ENCODE data around the gene CABCOCO1.

CABCOCO1 gene

DNA sequence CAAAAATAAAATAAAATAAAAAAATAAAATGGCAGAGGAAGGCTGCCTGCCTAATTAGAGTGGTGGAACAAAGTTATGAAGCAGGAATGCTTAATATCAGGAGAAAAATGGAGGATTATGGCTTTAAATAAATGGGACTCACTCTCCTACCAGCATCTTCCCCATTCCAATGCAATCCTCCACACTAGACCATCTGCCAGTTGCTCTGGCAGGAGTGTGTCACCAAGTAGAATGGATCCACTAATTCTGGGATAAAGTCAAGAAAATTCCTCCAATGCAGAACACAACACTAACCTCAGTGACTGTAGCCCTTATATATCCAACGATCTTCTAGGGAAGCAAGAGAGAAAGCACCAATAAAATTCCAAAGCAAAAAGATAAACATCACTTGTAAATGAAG is 126.3 kb downstream of the CABCOCO1 start:
- POLR2A ChIA-PET (ENCODE audit: low non-redundant PET), result no interaction called here
- no peak for DNase-seq (ENCODE audit: low spot score)
- CTCF ChIA-PET, result interaction anchor here (0.6 kb wide), 1 partner anchor 159 kb away, joined by 5 read pairs; no protein-coding TSS in a partner anchor
- no peak overlapping the region for H3K27ac ChIP-seq
- TF ChIP-seq, protein P1, sequence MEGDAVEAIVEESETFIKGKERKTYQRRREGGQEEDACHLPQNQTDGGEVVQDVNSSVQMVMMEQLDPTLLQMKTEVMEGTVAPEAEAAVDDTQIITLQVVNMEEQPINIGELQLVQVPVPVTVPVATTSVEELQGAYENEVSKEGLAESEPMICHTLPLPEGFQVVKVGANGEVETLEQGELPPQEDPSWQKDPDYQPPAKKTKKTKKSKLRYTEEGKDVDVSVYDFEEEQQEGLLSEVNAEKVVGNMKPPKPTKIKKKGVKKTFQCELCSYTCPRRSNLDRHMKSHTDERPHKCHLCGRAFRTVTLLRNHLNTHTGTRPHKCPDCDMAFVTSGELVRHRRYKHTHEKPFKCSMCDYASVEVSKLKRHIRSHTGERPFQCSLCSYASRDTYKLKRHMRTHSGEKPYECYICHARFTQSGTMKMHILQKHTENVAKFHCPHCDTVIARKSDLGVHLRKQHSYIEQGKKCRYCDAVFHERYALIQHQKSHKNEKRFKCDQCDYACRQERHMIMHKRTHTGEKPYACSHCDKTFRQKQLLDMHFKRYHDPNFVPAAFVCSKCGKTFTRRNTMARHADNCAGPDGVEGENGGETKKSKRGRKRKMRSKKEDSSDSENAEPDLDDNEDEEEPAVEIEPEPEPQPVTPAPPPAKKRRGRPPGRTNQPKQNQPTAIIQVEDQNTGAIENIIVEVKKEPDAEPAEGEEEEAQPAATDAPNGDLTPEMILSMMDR (conservative IDR thresholded peaks at IDR 0.05; ENCODE audit: low read depth), result no peak

DNA sequence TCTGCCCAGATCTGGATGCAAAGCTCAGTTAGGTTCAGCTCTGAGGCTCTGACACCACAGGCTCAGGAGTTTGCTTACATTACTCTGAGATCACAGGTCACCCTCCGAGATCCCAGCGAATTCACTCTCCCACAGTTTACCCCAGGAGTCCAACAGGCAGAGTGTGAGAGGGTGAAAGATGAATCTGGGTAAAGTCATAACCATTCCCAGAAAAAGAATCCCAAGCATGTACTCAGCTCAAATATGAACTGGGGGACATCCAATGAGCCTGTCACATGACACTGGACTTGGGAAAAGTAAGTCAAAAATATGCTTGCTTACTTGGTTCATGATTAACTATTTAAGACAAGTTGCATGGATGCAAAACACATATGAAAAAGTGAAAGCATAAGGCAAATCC is 128.5 kb downstream of the CABCOCO1 start:
- TF ChIP-seq, protein P1 (conservative IDR thresholded peaks at IDR 0.05; ENCODE audit: low read depth), result no peak
- CTCF ChIA-PET, result no interaction called here
- H3K27ac ChIP-seq, result no peak overlapping the region
- DNase-seq (ENCODE audit: low spot score), result no peak
- POLR2A ChIA-PET (ENCODE audit: low non-redundant PET), result no interaction called here

DNA sequence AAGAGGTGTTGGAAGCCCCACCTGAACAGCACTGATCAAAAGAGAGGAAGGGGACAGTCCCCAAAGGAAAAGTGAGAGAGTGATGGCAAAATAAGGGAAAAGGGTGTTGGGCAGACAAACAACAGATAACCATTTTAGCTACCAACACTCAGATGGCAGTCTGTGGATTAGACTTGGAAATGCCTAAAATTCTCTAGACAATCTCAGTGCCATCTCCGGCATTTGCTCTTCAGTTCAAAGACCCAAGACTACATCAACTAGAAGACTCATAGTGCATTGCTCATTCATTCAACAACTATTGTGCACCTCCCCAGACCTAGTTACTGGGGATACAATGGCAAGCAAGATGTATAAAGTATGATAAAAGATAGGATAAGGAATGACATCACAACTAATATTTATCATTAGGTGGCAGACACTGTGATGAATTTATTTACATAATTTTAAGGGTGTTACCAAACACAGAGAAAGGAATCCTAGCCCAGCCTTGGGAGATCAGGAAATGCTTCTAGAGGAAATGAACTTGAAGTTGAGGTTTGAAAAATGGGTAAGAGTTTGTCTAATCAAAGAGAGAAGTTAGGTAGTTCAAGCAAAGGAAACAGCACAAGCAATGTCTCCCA is 129.5 kb downstream of the CABCOCO1 start:
- ChIA-PET CTCF (no interaction called here), POLR2A (ENCODE audit: low non-redundant PET) (no interaction called here)
- no peak for DNase-seq (ENCODE audit: low spot score)
- TF ChIP-seq, protein P1 (conservative IDR thresholded peaks at IDR 0.05; ENCODE audit: low read depth), result no peak
- H3K27ac ChIP-seq, result no peak overlapping the region

DNA sequence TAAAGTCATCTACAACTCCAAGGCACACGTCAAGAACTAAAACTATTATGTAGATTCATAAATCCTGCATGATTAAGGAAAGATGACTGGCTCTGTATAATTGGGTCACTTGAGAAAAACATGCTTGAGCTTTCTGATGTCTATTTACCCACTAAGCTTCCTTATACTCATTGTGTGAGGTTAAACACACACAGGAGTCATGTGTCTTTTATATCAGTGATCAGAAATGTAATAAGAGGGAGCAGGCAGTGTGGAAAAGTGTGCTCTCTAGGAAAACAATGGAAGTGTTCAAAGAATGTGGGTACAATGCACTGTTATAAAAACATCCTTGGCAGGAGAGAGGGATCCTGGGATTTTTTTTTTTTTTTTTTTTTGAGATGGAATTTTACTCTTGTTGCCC is 130.2 kb downstream of the CABCOCO1 start:
- ChIA-PET POLR2A (ENCODE audit: low non-redundant PET) (no interaction called here), CTCF (no interaction called here)
- no peak for DNase-seq (ENCODE audit: low spot score)
- TF ChIP-seq, protein P1 (conservative IDR thresholded peaks at IDR 0.05; ENCODE audit: low read depth), result no peak
- no peak overlapping the region for H3K27ac ChIP-seq

DNA sequence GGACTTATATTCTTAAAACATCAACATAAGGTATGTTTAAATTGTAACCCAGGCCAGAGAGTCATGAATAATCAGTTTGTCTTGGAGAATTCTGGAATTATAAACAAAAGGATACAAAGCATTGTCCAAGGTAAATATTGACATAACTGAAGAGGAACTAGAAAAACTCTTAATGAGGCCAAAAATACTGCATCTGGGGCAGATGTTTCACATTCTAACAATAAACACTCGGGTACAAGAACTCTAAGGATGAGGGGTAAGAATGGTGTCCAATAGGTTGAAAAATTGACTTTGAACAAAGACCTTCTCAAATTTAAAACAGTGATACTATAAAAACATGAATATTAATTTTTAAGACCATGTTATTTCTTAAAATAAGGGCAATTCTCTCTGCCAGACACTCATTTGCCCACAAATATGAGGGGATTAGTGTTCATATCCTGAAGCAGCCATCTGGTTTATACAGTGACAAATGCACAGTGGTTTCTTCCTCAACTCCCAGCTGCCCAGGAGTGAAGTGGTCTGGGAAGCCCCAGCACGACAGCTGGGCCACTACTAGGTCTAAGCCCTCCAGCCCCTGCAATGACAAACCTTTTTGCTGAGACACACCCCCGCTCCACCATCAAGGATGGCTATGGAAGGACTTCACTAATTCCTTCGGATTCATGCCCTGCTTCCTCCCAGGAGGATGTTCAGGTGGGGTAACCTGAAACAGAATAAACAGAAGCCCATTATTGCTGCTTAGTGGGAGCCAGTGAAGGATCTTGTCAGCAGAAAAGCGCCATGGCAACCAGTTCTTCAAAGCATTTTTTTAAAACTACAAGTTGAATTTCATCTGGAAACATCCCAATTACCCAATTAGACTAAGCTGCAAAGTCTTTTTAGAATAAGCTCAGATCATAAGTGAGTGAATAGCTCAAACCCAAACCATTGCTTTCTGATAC is 131.3 kb downstream of the CABCOCO1 start:
- no peak overlapping the region for H3K27ac ChIP-seq
- ChIA-PET POLR2A (ENCODE audit: low non-redundant PET) (no interaction called here), CTCF (interaction anchor here (0.8 kb wide), 1 partner anchor 558 kb away, joined by 4 read pairs; no protein-coding TSS in a partner anchor)
- DNase-seq (ENCODE audit: low spot score), result no peak
- TF ChIP-seq, protein P1 (conservative IDR thresholded peaks at IDR 0.05; ENCODE audit: low read depth), result no peak

DNA sequence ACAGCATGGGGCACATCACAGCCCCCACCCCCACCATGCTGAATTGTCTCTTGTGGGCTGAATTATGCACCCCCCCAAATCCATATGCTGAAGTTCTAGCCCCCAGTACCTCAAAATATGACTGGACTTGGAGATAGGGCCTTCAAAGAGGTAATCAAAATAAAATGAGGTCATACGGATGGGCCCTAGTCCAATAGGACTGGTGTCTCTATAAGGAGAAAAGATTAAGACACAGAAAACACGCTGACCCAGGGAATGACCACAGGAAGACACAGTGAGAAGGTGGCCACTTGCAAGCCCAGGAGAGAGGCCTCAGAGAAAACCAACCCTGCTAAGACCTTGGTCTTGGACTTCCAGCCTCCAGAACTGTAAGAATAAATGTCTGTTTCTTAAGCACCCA is 132.4 kb downstream of the CABCOCO1 start:
- DNase-seq (ENCODE audit: low spot score), result no peak
- TF ChIP-seq, protein P1 (conservative IDR thresholded peaks at IDR 0.05; ENCODE audit: low read depth), result no peak
- ChIA-PET POLR2A (ENCODE audit: low non-redundant PET) (no interaction called here), CTCF (no interaction called here)
- H3K27ac ChIP-seq, result no peak overlapping the region

All from RWPE1 (cell line).